GM21515 (cell line): ENCODE measurements around the gene NAT9.

Experiments
- ATAC-seq: cut with Tn5 transposase; IDR thresholded peaks from one replicate; pipeline ENCODE4 v1.9.1; 2021; ENCODE audit not compliant: unreplicated experiment

The NAT9 gene

GRCh38 chr17:74806334-74806733 lies 30.2 kb upstream of the NAT9 start:
- no peak for ATAC-seq

- ATAC-seq, result no peak
Observed at GRCh38 chr17:74805591-74805991, 29.4 kb upstream of the NAT9 start.

- ATAC-seq, result no peak
Observed at GRCh38 chr17:74804683-74805082, 28.5 kb upstream of the NAT9 start.

- ATAC-seq, result no peak
Observed at GRCh38 chr17:74803971-74804370, 27.8 kb upstream of the NAT9 start.

- no peak for ATAC-seq
Observed at GRCh38 chr17:74803388-74803930, 27.3 kb upstream of the NAT9 start.

GRCh38 chr17:74801896-74802295 lies 25.8 kb upstream of the NAT9 start:
- ATAC-seq, result no peak

GRCh38 chr17:74800531-74800930 lies 24.4 kb upstream of the NAT9 start:
- no peak for ATAC-seq

GRCh38 chr17:74799097-74799496 lies 23.0 kb upstream of the NAT9 start:
- ATAC-seq, result no peak

- no peak for ATAC-seq
Observed at GRCh38 chr17:74798239-74798707, 22.1 kb upstream of the NAT9 start.

GRCh38 chr17:74797824-74798223 lies 21.7 kb upstream of the NAT9 start:
- ATAC-seq, result no peak

GRCh38 chr17:74796866-74797265 lies 20.7 kb upstream of the NAT9 start:
- ATAC-seq, result no peak

GRCh38 chr17:74796211-74796610 lies 20.1 kb upstream of the NAT9 start:
- ATAC-seq, result no peak

GRCh38 chr17:74795327-74796020 lies 19.3 kb upstream of the NAT9 start:
- no peak for ATAC-seq

GRCh38 chr17:74792586-74793105 lies 16.5 kb upstream of the NAT9 start:
- ATAC-seq, result no peak

GRCh38 chr17:74790161-74791058 lies 14.3 kb upstream of the NAT9 start:
- no peak for ATAC-seq

GRCh38 chr17:74786431-74787055 lies 10.4 kb upstream of the NAT9 start:
- ATAC-seq, result no peak

- ATAC-seq, result no peak
Observed at GRCh38 chr17:74785981-74786360, 9.8 kb upstream of the NAT9 start.

GRCh38 chr17:74785096-74785980 lies 9.2 kb upstream of the NAT9 start:
- no peak for ATAC-seq

GRCh38 chr17:74784125-74784810 lies 8.1 kb upstream of the NAT9 start:
- ATAC-seq, result no peak

GRCh38 chr17:74782571-74782970 lies 6.4 kb upstream of the NAT9 start:
- no peak for ATAC-seq
